Gastroesophageal sphincter (tissue), 4 donors: ENCODE results near the gene RPL10. TPM values are rescaled to one million over a fixed set of nuclear protein-coding genes. Genes with fewer than 3 reads are reported as not detected.

Source experiments
- ATAC-seq: fragments of 150-250 bp; one replicate; pipeline ENCODE4 v1.9.1; 2016; ENCODE audit warnings: mild to moderate bottlenecking, moderate library complexity
- H3K27ac ChIP-seq, 4 donors: fragments of 200-600 bp; sonication (generic) in 3 of 4; 1 replicate in 3 of 4; 2 replicates in 1 of 4; pipeline ENCODE4 v1.5.1; 2016 to 2019
- H3K27me3 ChIP-seq: fragments of 200-600 bp; sonication (generic); one replicate; pipeline ENCODE4 v1.5.1; 2019
- H3K36me3 ChIP-seq, 2 donors: fragments of 200-600 bp; sonication (generic); one replicate each; pipeline ENCODE4 v1.5.1; 2019; ENCODE audit warnings: control low read depth in 1 of 2
- H3K4me1 ChIP-seq, 3 donors: fragments of 200-600 bp; sonication (generic); 1 replicate in 2 of 3; 2 replicates in 1 of 3; pipeline ENCODE4 v1.5.1; 2016 to 2019; ENCODE audit warnings: control low read depth in 2 of 3
- H3K4me3 ChIP-seq, 2 donors: fragments of 200-600 bp; sonication (generic); one replicate each; pipeline ENCODE4 v1.5.1; 2019; ENCODE audit warnings: mild to moderate bottlenecking in 1 of 2, moderate library complexity in 1 of 2
- H3K9me3 ChIP-seq, 3 donors: fragments of 200-600 bp; sonication (generic); one replicate each; pipeline ENCODE4 v1.5.1; 2017 to 2019; ENCODE audit warnings: control low read depth in 2 of 3
- EP300 ChIP-seq: sonication (generic); formaldehyde crosslinking; IDR thresholded peaks from one replicate; pipeline ENCODE4 v1.6.1; 2017; ENCODE audit warnings: antibody characterized with exemption, mild to moderate bottlenecking
- POLR2A ChIP-seq, 2 donors: fragments of 450-650 bp; IDR thresholded peaks; one replicate each; pipeline ENCODE4 v1.6.1; 2017; ENCODE audit warnings: antibody characterized with exemption in 2 of 2, mild to moderate bottlenecking in 2 of 2, moderate library complexity in 1 of 2
- POLR2AphosphoS5 ChIP-seq: sonication (generic); formaldehyde crosslinking; IDR thresholded peaks from one replicate; pipeline ENCODE4 v1.6.1; 2017; ENCODE audit warnings: antibody characterized with exemption
- WGBS, 2 donors: methylation state at CpG; one replicate each; pipeline ENCODE4 v1.1.5; 2018; ENCODE audit warnings: low coverage in 1 of 2; 5-methylcytosine and 5-hydroxymethylcytosine counted together
- total RNA-seq, 4 donors: library from RNA; depleted of rRNA; stranded (reverse); fragments of >200 nt; gene quantifications; one replicate each; pipeline ENCODE4 v1.1.0, GENCODE V29; 2016
- TF ChIP-seq, protein P1 (sequence below), 4 experiments: fragments of 200-600 bp in 2 of 4; fragments of 450-650 bp in 2 of 4; sonication (generic) in 1 of 4; IDR thresholded peaks; one replicate each; pipeline ENCODE4 v1.5.1; 2017 to 2019; ENCODE audit warnings: antibody characterized with exemption in 4 of 4, mild to moderate bottlenecking in 2 of 4, moderate library complexity in 2 of 4

Gene RPL10
- total RNA-seq, 4 donors from 2014 or later: 3,970 to 7,427 (median 5,392) TPM

- Histone ChIP-seq H3K27ac (peak overlapping the region; percentile 97 to 100 (median 98)), H3K36me3 (peaks cover 0 to 5% of the 10 kb centered on the region in 2 donors), H3K9me3 (no peaks in the 10 kb centered on the region), H3K4me1 (peaks cover 0 to 57% (median 8%) of the 10 kb centered on the region in 3 donors), H3K27me3 (no peaks in the 10 kb centered on the region), H3K4me3 (peak overlapping the region; percentile 81 to 98)
- TF ChIP-seq EP300 (no peak), POLR2A (IDR thresholded peaks at IDR 0.05) (no peak), POLR2AphosphoS5 (no peak)
- TF ChIP-seq, protein P1, sequence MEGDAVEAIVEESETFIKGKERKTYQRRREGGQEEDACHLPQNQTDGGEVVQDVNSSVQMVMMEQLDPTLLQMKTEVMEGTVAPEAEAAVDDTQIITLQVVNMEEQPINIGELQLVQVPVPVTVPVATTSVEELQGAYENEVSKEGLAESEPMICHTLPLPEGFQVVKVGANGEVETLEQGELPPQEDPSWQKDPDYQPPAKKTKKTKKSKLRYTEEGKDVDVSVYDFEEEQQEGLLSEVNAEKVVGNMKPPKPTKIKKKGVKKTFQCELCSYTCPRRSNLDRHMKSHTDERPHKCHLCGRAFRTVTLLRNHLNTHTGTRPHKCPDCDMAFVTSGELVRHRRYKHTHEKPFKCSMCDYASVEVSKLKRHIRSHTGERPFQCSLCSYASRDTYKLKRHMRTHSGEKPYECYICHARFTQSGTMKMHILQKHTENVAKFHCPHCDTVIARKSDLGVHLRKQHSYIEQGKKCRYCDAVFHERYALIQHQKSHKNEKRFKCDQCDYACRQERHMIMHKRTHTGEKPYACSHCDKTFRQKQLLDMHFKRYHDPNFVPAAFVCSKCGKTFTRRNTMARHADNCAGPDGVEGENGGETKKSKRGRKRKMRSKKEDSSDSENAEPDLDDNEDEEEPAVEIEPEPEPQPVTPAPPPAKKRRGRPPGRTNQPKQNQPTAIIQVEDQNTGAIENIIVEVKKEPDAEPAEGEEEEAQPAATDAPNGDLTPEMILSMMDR (IDR thresholded peaks at IDR 0.05): no peak
- ATAC-seq: no peak
- WGBS, 2 donors: no CpG with 5 or more reads among the region's 38 CpGs
Observed at GRCh38 chrX:154379569-154379951, 18.6 kb upstream of the RPL10 start.

GRCh38 chrX:154380153-154380552 is 18.0 kb upstream of the RPL10 start:
- Histone ChIP-seq H3K4me1 (peaks cover 0 to 58% (median 8%) of the 10 kb centered on the region in 3 donors), H3K27ac (peak overlapping the region; percentile 97 to 100 (median 98)), H3K4me3 (peak overlapping the region; percentile 81 to 98), H3K27me3 (no peaks in the 10 kb centered on the region), H3K36me3 (peaks cover 0 to 5% of the 10 kb centered on the region in 2 donors), H3K9me3 (no peaks in the 10 kb centered on the region)
- ATAC-seq: no peak
- TF ChIP-seq EP300: no peak
- no peak for TF ChIP-seq POLR2AphosphoS5
- no peak for TF ChIP-seq POLR2A (IDR thresholded peaks at IDR 0.05)
- TF ChIP-seq, protein P1 (IDR thresholded peaks at IDR 0.05): no peak
- WGBS, 2 donors: 0% methylated on average over 1 of the region's 13 CpGs; no CpG with 5 or more reads in 1 of the 2 donors

- peak overlapping the region; percentile 97 to 100 (median 98) for H3K27ac ChIP-seq
- no peak for TF ChIP-seq EP300
- TF ChIP-seq POLR2AphosphoS5: no peak
- TF ChIP-seq POLR2A (IDR thresholded peaks at IDR 0.05): no peak
- TF ChIP-seq, protein P1 (IDR thresholded peaks at IDR 0.05): no peak
- whole genome bisulfite sequencing, 2 donors: 69 to 72% methylated on average over 5 to 13 of the region's 14 CpGs
- H3K9me3 ChIP-seq: no peaks in the 10 kb centered on the region
- no peak for ATAC-seq
- no peaks in the 10 kb centered on the region for H3K27me3 ChIP-seq
- H3K4me1 ChIP-seq: peaks cover 0 to 58% (median 8%) of the 10 kb centered on the region in 3 donors
- H3K4me3 ChIP-seq: peak overlapping the region in 1 of 2 donors; percentile 81
- peaks cover 0 to 5% of the 10 kb centered on the region in 2 donors for H3K36me3 ChIP-seq
Observed at GRCh38 chrX:154380787-154381186, 17.4 kb upstream of the RPL10 start.

DNA sequence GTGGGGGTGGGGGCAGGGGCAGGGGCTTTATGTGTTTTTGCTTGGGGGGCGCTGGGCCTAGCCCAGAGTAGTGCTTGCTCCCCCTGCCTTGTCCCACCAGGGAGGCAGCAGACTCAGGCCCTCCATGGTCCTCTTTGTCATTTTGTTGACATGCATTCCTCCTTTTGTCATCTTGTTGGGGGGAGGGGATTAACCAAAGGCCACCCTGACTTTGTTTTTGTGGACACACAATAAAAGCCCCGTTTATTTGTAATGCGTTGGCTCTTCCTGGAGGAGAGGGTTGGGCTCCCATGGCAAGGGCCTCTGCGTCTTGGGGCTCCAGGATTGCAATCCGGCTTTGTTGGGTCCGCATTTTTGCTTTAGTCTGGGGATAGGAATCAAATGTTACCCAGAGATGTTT is 16.9 kb upstream of the RPL10 start:
- Histone ChIP-seq H3K9me3 (no peaks in the 10 kb centered on the region), H3K27me3 (no peaks in the 10 kb centered on the region), H3K27ac (peak overlapping the region in 3 of 4 donors; percentile 97 to 99 (median 98)), H3K36me3 (peaks cover 0 to 5% of the 10 kb centered on the region in 2 donors), H3K4me3 (peak overlapping the region in 1 of 2 donors; percentile 81), H3K4me1 (peaks cover 0 to 56% (median 8%) of the 10 kb centered on the region in 3 donors)
- no peak for TF ChIP-seq EP300
- no peak for TF ChIP-seq POLR2A (IDR thresholded peaks at IDR 0.05)
- TF ChIP-seq, protein P1 (IDR thresholded peaks at IDR 0.05): no peak
- TF ChIP-seq POLR2AphosphoS5: no peak
- 33 to 43% methylated on average over 1 to 5 of the region's 6 CpGs for WGBS, 2 donors
- no peak for ATAC-seq

DNA sequence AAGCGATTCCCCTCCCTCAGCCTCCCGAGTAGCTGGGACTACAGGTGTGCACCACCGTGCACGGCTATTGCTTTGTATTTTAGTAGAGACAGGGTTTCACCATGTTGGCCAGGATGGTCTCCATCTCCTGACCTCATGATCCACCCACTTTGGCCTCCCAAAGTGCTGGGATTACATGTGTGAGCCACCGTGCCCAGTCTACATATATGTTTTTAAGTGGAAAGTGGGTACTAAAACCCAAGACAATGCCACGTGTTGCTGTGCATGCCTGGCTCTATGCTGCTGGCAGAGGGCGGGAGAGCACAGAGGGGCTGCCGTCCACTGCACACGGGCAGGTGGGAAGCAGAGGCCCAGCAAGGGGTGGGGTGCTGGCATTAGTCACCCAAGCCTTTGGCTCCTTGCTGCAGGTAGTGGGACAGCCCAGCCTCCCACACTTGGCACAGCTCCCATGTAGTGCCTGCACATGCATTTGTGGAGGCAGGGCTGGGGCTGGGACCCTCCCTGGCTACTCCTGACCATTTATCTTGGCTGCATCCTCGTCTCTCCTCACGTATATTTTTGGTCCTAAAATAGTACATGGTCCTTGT is 15.6 kb upstream of the RPL10 start:
- H3K36me3 ChIP-seq: peaks cover 0 to 5% of the 10 kb centered on the region in 2 donors
- peak overlapping the region in 3 of 4 donors; percentile 2 to 99 (median 53) for H3K27ac ChIP-seq
- no peak for ATAC-seq
- TF ChIP-seq POLR2A (IDR thresholded peaks at IDR 0.05) (no peak), EP300 (no peak), POLR2AphosphoS5 (no peak)
- TF ChIP-seq, protein P1 (IDR thresholded peaks at IDR 0.05): no peak
- H3K27me3 ChIP-seq: no peaks in the 10 kb centered on the region
- H3K9me3 ChIP-seq: no peaks in the 10 kb centered on the region
- peaks cover 0 to 44% (median 8%) of the 10 kb centered on the region in 3 donors for H3K4me1 ChIP-seq
- no peak overlapping the region for H3K4me3 ChIP-seq
- WGBS, 2 donors: 20 to 92% methylated on average over 2 to 4 of the region's 11 CpGs
